H9 (cell line): Measurements from ENCODE around the gene TRIM65. TPM values are rescaled to one million over a fixed set of nuclear protein-coding genes. Genes with fewer than 3 reads are reported as not detected.

ENCODE experiments used
- DNase-seq: peaks from one replicate; pipeline ENCODE4 v3.0.0-alpha.2; 2017
- H2AFZ ChIP-seq: one replicate; pipeline ENCODE4 v1.6.1; 2013; ENCODE audit warnings: mild to moderate bottlenecking, low read length, control low read depth, moderate library complexity
- H2AK5ac ChIP-seq: 2 replicates; pipeline ENCODE4 v1.6.1; 2013; ENCODE audit warnings: low read length, control low read depth, mixed read lengths; ENCODE audit not compliant: insufficient read length
- H2BK120ac ChIP-seq: one replicate; pipeline ENCODE4 v1.6.1; 2013; ENCODE audit warnings: low read depth, mild to moderate bottlenecking, low read length, control low read depth, inconsistent platforms; ENCODE audit not compliant: poor library complexity, severe bottlenecking
- H2BK12ac ChIP-seq: 2 replicates; pipeline ENCODE4 v1.6.1; 2013; ENCODE audit warnings: low read length, control low read depth, mixed read lengths, low read depth; ENCODE audit not compliant: insufficient read length
- H2BK15ac ChIP-seq: 2 replicates; pipeline ENCODE4 v1.6.1; 2013; ENCODE audit warnings: low read depth, low read length, control low read depth
- H2BK20ac ChIP-seq: one replicate; pipeline ENCODE4 v1.6.1; 2013; ENCODE audit warnings: low read depth, mild to moderate bottlenecking, low read length, control low read depth, inconsistent platforms; ENCODE audit not compliant: poor library complexity, severe bottlenecking
- H2BK5ac ChIP-seq: 2 replicates; pipeline ENCODE4 v1.6.1; 2013; ENCODE audit warnings: low read length, control low read depth, mixed read lengths; ENCODE audit not compliant: insufficient read length
- H3K14ac ChIP-seq: 2 replicates; pipeline ENCODE4 v1.6.1; 2013; ENCODE audit warnings: low read length, control low read depth; ENCODE audit not compliant: insufficient read depth
- H3K18ac ChIP-seq: 2 replicates; pipeline ENCODE4 v1.6.1; 2013; ENCODE audit warnings: low read depth, mild to moderate bottlenecking, mixed read lengths, low read length, control low read depth; ENCODE audit not compliant: insufficient read length
- H3K23ac ChIP-seq: 2 replicates; pipeline ENCODE4 v1.6.1; 2013; ENCODE audit warnings: low read length, control low read depth, mixed read lengths, low read depth; ENCODE audit not compliant: insufficient read length
- H3K23me2 ChIP-seq: 2 replicates; pipeline ENCODE4 v1.6.1; 2013; ENCODE audit warnings: low read depth, mild to moderate bottlenecking, mixed read lengths, low read length, control low read depth; ENCODE audit not compliant: insufficient read length, poor library complexity, severe bottlenecking
- H3K27ac ChIP-seq: 2 replicates; pipeline ENCODE4 v1.5.1; 2013; ENCODE audit warnings: low read length, control low read depth, mixed read lengths, low read depth; ENCODE audit not compliant: insufficient read length
- H3K27me3 ChIP-seq: 2 replicates; pipeline ENCODE4 v1.6.1; 2013; ENCODE audit warnings: low read length, control low read depth, inconsistent platforms; ENCODE audit not compliant: insufficient read depth
- H3K4ac ChIP-seq: 2 replicates; pipeline ENCODE4 v1.6.1; 2013; ENCODE audit warnings: low read depth, mild to moderate bottlenecking, control low read depth, inconsistent platforms, low read length, moderate library complexity
- H3K4me1 ChIP-seq: 2 replicates; pipeline ENCODE4 v1.6.1; 2013; ENCODE audit warnings: low read length, control low read depth, inconsistent platforms; ENCODE audit not compliant: insufficient read depth
- H3K4me2 ChIP-seq: 2 replicates; pipeline ENCODE4 v1.6.1; 2013; ENCODE audit warnings: low read length, control low read depth, mixed read lengths; ENCODE audit not compliant: insufficient read length, insufficient read depth
- H3K56ac ChIP-seq: 2 replicates; pipeline ENCODE4 v1.6.1; 2013; ENCODE audit warnings: low read depth, mild to moderate bottlenecking, mixed read lengths, low read length, control low read depth; ENCODE audit not compliant: insufficient read length
- H3K79me1 ChIP-seq: 2 replicates; pipeline ENCODE4 v1.6.1; 2013; ENCODE audit warnings: low read depth, mild to moderate bottlenecking, moderate library complexity, low read length, control low read depth, inconsistent platforms; ENCODE audit not compliant: insufficient read depth, poor library complexity, severe bottlenecking
- H3K79me2 ChIP-seq: 2 replicates; pipeline ENCODE4 v1.6.1; 2013; ENCODE audit warnings: low read length, control low read depth, inconsistent platforms; ENCODE audit not compliant: insufficient read depth
- H3K9ac ChIP-seq: 2 replicates; pipeline ENCODE4 v1.6.1; 2013; ENCODE audit warnings: low read length, control low read depth, mixed read lengths; ENCODE audit not compliant: insufficient read length; ENCODE audit errors: extremely low read depth
- H3K9me3 ChIP-seq: one replicate; pipeline ENCODE4 v1.6.1; 2013; ENCODE audit warnings: low read depth, low read length, inconsistent platforms; ENCODE audit not compliant: control insufficient read depth
- H3T11ph ChIP-seq: one replicate; pipeline ENCODE4 v1.6.1; 2013; ENCODE audit warnings: mild to moderate bottlenecking, low read length, control low read depth, inconsistent platforms
- H4K20me1 ChIP-seq: one replicate; pipeline ENCODE4 v1.6.1; 2013; ENCODE audit not compliant: control insufficient read depth, insufficient read length, insufficient read depth
- H4K5ac ChIP-seq: 2 replicates; pipeline ENCODE4 v1.6.1; 2013; ENCODE audit warnings: low read depth, mild to moderate bottlenecking, mixed read lengths, low read length, control low read depth; ENCODE audit not compliant: insufficient read length
- H4K8ac ChIP-seq: replicated peaks from 2 replicates; pipeline ENCODE4 v1.6.1; 2013; ENCODE audit warnings: low read length, control low read depth, mixed read lengths, low read depth; ENCODE audit not compliant: insufficient read length
- H4K91ac ChIP-seq: 2 replicates; pipeline ENCODE4 v1.6.1; 2013; ENCODE audit warnings: low read depth, mild to moderate bottlenecking, moderate library complexity, mixed read lengths, low read length, control low read depth; ENCODE audit not compliant: insufficient read length
- H3K27ac Mint-ChIP-seq, 3 experiments: 2 replicates in 2 of 3; 3 replicates in 1 of 3; pipeline ENCODE4 v1.8.0; 2020 to 2021; ENCODE audit warnings: mixed read lengths in 3 of 3, mild to moderate bottlenecking in 1 of 3, moderate library complexity in 1 of 3
- H3K27me3 Mint-ChIP-seq: 2 replicates; pipeline ENCODE4 v1.8.0; 2021; ENCODE audit warnings: low read depth, mild to moderate bottlenecking, moderate library complexity, mixed read lengths
- H3K36me3 Mint-ChIP-seq, 3 experiments: 2 replicates in 2 of 3; 3 replicates in 1 of 3; pipeline ENCODE4 v1.8.0; 2020 to 2021; ENCODE audit warnings: low read depth in 3 of 3, mixed read lengths in 3 of 3; ENCODE audit not compliant: insufficient read depth in 1 of 3
- H3K4me1 Mint-ChIP-seq, 2 experiments: 2 replicates each; pipeline ENCODE4 v1.8.0; 2020; ENCODE audit warnings: mixed read lengths in 2 of 2
- H3K4me3 Mint-ChIP-seq, 2 experiments: 2 replicates in 1 of 2; 3 replicates in 1 of 2; pipeline ENCODE4 v1.8.0; 2020 to 2021; ENCODE audit warnings: mild to moderate bottlenecking in 2 of 2, mixed read lengths in 2 of 2, moderate library complexity in 1 of 2
- H3K9me3 Mint-ChIP-seq, 2 experiments: 2 replicates in 1 of 2; 3 replicates in 1 of 2; pipeline ENCODE4 v1.8.0; 2020; ENCODE audit warnings: mild to moderate bottlenecking in 2 of 2, mixed read lengths in 2 of 2, moderate library complexity in 1 of 2
- WGBS: extraction: QIAGEN DNeasy Blood & Tissue Kit; methylation state at CpG from one replicate; pipeline ENCODE4 v1.1.7; 2013; ENCODE audit warnings: missing lambda C conversion rate, low lambda C conversion rate, mixed read lengths; ENCODE audit not compliant: insufficient read length; ENCODE audit errors: extremely low coverage; 5-methylcytosine and 5-hydroxymethylcytosine counted together
- total RNA-seq: library from RNA; stranded (reverse); gene quantifications from 2 replicates; pipeline ENCODE4 v1.2.1, GENCODE V29; 2021
- TF ChIP-seq, protein P1 (sequence below): fragments of 200-600 bp; sonication (generic); conservative IDR thresholded peaks from 3 replicates; pipeline ENCODE4 v1.8.0; 2021; ENCODE audit warnings: antibody characterized with exemption, mild to moderate bottlenecking

TRIM65 gene
- total RNA-seq, 1 experiment from 2014 or later, result 34.1 TPM

DNA sequence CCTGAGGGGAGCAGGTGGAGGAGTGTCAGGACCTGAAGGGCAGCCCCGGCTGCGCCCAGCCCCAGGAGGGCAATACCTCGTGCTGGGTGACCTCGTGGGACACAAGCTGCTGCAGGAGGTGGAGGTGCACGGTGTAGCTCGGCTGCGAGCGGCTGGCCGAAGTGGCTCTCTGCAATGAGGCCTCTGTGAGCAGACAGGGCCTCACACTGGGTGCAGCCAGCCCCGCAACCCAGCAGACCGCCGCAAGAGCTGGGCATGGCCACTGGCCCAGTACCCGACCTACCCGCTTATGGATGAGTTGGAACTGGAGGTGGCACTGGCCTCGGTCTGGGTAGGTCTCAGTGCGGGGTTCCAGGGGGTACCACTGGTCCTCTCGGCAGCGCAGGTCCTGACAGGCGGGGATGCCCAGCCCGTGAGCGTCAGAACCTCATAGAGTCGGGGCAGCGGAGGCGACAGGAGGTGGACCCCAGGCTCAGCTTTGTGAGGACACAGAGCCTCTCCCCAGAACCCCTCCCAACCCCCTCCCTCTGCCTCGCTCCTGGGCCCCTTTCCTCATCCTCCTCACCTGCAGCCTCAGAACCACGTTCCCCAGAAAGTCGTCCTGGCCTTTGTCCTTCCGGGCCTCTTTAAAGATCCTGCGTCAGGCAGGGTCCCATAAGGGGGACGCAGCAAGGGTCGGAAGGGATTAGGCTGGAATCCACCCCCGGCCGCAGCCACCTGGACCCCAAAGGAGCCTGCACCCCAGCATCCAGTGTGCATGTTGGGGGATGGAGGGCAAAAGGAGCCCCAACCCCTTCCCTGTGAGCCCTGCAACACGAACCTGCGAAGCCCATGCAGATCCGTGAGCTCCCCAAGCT is 56.6 kb downstream of the TRIM65 start:
- H2BK12ac ChIP-seq, result no peak overlapping the region
- no peak overlapping the region for H3K27ac ChIP-seq
- no peaks in the 10 kb centered on the region for H3K27me3 ChIP-seq
- no peak overlapping the region for H3K14ac ChIP-seq
- H2BK5ac ChIP-seq, result no peak overlapping the region
- H3K18ac ChIP-seq, result no peak overlapping the region
- no peak overlapping the region for H3T11ph ChIP-seq
- no CpG with 5 or more reads among the region's 36 CpGs for WGBS
- no peak overlapping the region for H3K23ac ChIP-seq
- DNase-seq, result no peak
- H2BK120ac ChIP-seq, result no peak overlapping the region
- no peaks in the 10 kb centered on the region for H3K79me1 ChIP-seq
- no peak overlapping the region for H3K4me2 ChIP-seq
- Mint-ChIP-seq H3K9me3 (no peaks in the 10 kb centered on the region), H3K36me3 (no peaks in the 10 kb centered on the region), H3K4me1 (peaks cover 2 to 14% of the 10 kb centered on the region in 2 experiments), H3K27ac (no peak overlapping the region), H3K4me3 (no peak overlapping the region), H3K27me3 (no peaks in the 10 kb centered on the region)
- no peak overlapping the region for H4K8ac ChIP-seq
- no peak overlapping the region for H2AK5ac ChIP-seq
- no peak overlapping the region for H3K9ac ChIP-seq
- TF ChIP-seq, protein P1, sequence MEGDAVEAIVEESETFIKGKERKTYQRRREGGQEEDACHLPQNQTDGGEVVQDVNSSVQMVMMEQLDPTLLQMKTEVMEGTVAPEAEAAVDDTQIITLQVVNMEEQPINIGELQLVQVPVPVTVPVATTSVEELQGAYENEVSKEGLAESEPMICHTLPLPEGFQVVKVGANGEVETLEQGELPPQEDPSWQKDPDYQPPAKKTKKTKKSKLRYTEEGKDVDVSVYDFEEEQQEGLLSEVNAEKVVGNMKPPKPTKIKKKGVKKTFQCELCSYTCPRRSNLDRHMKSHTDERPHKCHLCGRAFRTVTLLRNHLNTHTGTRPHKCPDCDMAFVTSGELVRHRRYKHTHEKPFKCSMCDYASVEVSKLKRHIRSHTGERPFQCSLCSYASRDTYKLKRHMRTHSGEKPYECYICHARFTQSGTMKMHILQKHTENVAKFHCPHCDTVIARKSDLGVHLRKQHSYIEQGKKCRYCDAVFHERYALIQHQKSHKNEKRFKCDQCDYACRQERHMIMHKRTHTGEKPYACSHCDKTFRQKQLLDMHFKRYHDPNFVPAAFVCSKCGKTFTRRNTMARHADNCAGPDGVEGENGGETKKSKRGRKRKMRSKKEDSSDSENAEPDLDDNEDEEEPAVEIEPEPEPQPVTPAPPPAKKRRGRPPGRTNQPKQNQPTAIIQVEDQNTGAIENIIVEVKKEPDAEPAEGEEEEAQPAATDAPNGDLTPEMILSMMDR, result no peak
- no peak overlapping the region for H3K4ac ChIP-seq
- H3K56ac ChIP-seq, result no peak overlapping the region
- H3K9me3 ChIP-seq, result no peaks in the 10 kb centered on the region
- no peak overlapping the region for H4K5ac ChIP-seq
- no peak overlapping the region for H2BK15ac ChIP-seq
- H2BK20ac ChIP-seq, result no peak overlapping the region
- H2AFZ ChIP-seq, result no peak overlapping the region
- no peaks in the 10 kb centered on the region for H3K79me2 ChIP-seq
- no peak overlapping the region for H4K91ac ChIP-seq
- no peaks in the 10 kb centered on the region for H4K20me1 ChIP-seq
- no peaks in the 10 kb centered on the region for H3K23me2 ChIP-seq
- no peaks in the 10 kb centered on the region for H3K4me1 ChIP-seq

Other genes with a start within 250 kb of the TRIM65 start
- gene RECQL5, start 229.8 kb downstream of the TRIM65 start, total RNA-seq, result 40.0 and 40.1 TPM in 2 replicates
- 82.6 and 89.7 TPM in 2 replicates for gene SAP30BP, start 229.6 kb downstream of the TRIM65 start, total RNA-seq
- gene ITGB4, start 175.5 kb downstream of the TRIM65 start, total RNA-seq, result 3.9 and 5.3 TPM in 2 replicates
- 36.7 and 38.4 TPM in 2 replicates for gene GALK1, start 131.8 kb downstream of the TRIM65 start, total RNA-seq
- 35.6 and 36.4 TPM in 2 replicates for gene UNK, start 112.1 kb downstream of the TRIM65 start, total RNA-seq
- 6.3 and 6.8 TPM in 2 replicates for gene UNC13D, start 52.5 kb downstream of the TRIM65 start, total RNA-seq
- gene WBP2, start 41.6 kb downstream of the TRIM65 start, total RNA-seq, result 59.2 and 63.2 TPM in 2 replicates
- 5.5 and 6.9 TPM in 2 replicates for gene TRIM47, start 18.4 kb downstream of the TRIM65 start, total RNA-seq
- gene MRPL38, start 7.9 kb upstream of the TRIM65 start, total RNA-seq, result 108 and 118 TPM in 2 replicates
- gene FBF1, start 44.1 kb upstream of the TRIM65 start, total RNA-seq, result 8.3 and 9.7 TPM in 2 replicates
- gene ACOX1, start 82.2 kb upstream of the TRIM65 start, total RNA-seq, result 27.2 and 27.4 TPM in 2 replicates
- 19.3 and 19.9 TPM in 2 replicates for gene TEN1, start 82.3 kb upstream of the TRIM65 start, total RNA-seq
- 11.7 and 14.3 TPM in 2 replicates for gene CDK3, start 103.9 kb upstream of the TRIM65 start, total RNA-seq
- 0.48 and 0.53 TPM in 2 replicates for gene EVPL, start 130.4 kb upstream of the TRIM65 start, total RNA-seq
- gene SRP68, start 175.6 kb upstream of the TRIM65 start, total RNA-seq, result 85.1 and 86.1 TPM in 2 replicates
- gene GALR2, start 177.8 kb upstream of the TRIM65 start, total RNA-seq, result 0.79 and 0.81 TPM in 2 replicates
- 0.09 and 0.31 TPM in 2 replicates for gene ZACN, start 182.2 kb upstream of the TRIM65 start, total RNA-seq
- gene EXOC7, start 206.8 kb upstream of the TRIM65 start, total RNA-seq, result 160 and 162 TPM in 2 replicates
- 3.7 and 4.0 TPM in 2 replicates for gene FOXJ1, start 244.3 kb upstream of the TRIM65 start, total RNA-seq